SU-DHL-6 (cell line): ENCODE measurements around the gene CCR7.

Experiments used
- EZH2phosphoT487 ChIP-seq: fragments of 200-600 bp; sonication (generic), shearing (Covaris generic); conservative IDR thresholded peaks from 2 replicates; pipeline ENCODE4 v1.6.1; 2018; ENCODE audit warnings: mild to moderate bottlenecking, antibody characterized with exemption, low read length, moderate library complexity, mixed read lengths
- TF ChIP-seq, protein P1 (sequence below): fragments of 200-600 bp; sonication (generic); IDR thresholded peaks from one replicate; pipeline ENCODE4 v1.5.1; 2017; ENCODE audit warnings: antibody characterized with exemption, mild to moderate bottlenecking, low read length, moderate library complexity; ENCODE audit not compliant: insufficient read depth, poor library complexity, severe bottlenecking

DNA sequence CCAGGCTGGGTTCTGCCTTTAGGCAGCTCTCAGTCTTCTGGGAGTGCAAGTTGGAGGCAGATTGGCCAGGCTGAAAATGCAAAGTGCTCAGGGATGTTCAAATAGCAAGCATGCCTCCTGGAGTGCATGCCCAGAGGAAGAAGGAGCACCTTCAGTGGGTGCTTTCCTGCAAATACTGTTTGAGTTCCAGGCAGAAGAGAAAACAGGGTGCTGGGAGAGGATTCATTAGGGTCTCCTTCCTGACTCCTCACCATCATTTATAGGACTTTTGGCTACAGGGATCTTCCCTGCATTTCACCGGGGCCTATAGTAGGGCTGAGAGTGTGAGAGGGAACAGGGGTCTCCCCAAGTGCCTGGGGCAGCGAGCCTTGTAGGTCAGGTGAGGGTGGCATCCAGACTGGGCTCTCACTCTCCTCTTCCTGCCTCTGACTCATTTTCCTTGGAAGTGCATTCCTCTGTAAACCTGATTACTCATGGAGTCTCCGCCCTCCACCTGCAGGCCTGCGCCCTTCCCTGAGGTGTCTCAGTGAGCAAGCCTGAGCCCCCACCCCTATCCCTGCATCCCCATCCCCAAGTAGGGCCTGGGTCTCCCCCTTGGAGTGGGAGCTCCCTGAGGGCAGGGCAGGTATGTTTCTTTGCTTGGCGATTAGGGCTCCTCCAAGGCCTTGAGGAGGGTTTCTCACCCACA, 46.7 kb downstream of the CCR7 start:
- TF ChIP-seq, protein P1, sequence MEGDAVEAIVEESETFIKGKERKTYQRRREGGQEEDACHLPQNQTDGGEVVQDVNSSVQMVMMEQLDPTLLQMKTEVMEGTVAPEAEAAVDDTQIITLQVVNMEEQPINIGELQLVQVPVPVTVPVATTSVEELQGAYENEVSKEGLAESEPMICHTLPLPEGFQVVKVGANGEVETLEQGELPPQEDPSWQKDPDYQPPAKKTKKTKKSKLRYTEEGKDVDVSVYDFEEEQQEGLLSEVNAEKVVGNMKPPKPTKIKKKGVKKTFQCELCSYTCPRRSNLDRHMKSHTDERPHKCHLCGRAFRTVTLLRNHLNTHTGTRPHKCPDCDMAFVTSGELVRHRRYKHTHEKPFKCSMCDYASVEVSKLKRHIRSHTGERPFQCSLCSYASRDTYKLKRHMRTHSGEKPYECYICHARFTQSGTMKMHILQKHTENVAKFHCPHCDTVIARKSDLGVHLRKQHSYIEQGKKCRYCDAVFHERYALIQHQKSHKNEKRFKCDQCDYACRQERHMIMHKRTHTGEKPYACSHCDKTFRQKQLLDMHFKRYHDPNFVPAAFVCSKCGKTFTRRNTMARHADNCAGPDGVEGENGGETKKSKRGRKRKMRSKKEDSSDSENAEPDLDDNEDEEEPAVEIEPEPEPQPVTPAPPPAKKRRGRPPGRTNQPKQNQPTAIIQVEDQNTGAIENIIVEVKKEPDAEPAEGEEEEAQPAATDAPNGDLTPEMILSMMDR: no peak
- TF ChIP-seq EZH2phosphoT487: no peak
